ENCODE measurements around the gene KLHDC10.
"Not testable (repeated sequence)": the region's sequence is repeated elsewhere in the genome, so short reads cannot be mapped to it uniquely, and the experiment has no call there.

The KLHDC10 gene

GRCh38 chr7:130118294-130118693 lies 48.0 kb downstream of the KLHDC10 start:
- no peak for DNase-seq (ENCODE audit: low read depth in 2 of 2)

- DNase-seq (ENCODE audit: low read depth in 2 of 2), result no peak
Observed at GRCh38 chr7:130118801-130119200, 48.5 kb downstream of the KLHDC10 start.

GRCh38 chr7:130123501-130123900 lies 53.2 kb downstream of the KLHDC10 start:
- no peak for DNase-seq (ENCODE audit: low read depth in 2 of 2)

GRCh38 chr7:130124711-130125110 lies 54.4 kb downstream of the KLHDC10 start:
- DNase-seq (ENCODE audit: low read depth in 2 of 2), result no peak

GRCh38 chr7:130126840-130127239 lies 56.5 kb downstream of the KLHDC10 start:
- not testable (repeated sequence) for DNase-seq (ENCODE audit: low read depth in 2 of 2)

- no peak for DNase-seq (ENCODE audit: low read depth in 2 of 2)
Observed at GRCh38 chr7:130127404-130127803, 57.1 kb downstream of the KLHDC10 start.

GRCh38 chr7:130127821-130128317 lies 57.5 kb downstream of the KLHDC10 start:
- DNase-seq (ENCODE audit: low read depth in 2 of 2), result no peak

GRCh38 chr7:130129011-130129411 lies 58.7 kb downstream of the KLHDC10 start:
- DNase-seq (ENCODE audit: low read depth in 2 of 2), result no peak

GRCh38 chr7:130131191-130131834 lies 61.0 kb downstream of the KLHDC10 start:
- no peak for DNase-seq (ENCODE audit: low read depth in 2 of 2)

GRCh38 chr7:130131964-130132875 lies 61.9 kb downstream of the KLHDC10 start:
- DNase-seq (ENCODE audit: low read depth in 2 of 2), result no peak

GRCh38 chr7:130133029-130133782 lies 62.9 kb downstream of the KLHDC10 start:
- DNase-seq (ENCODE audit: low read depth in 2 of 2), result no peak

GRCh38 chr7:130134106-130134636 lies 63.8 kb downstream of the KLHDC10 start:
- DNase-seq (ENCODE audit: low read depth in 2 of 2), result no peak

- DNase-seq (ENCODE audit: low read depth in 2 of 2), result no peak
Observed at GRCh38 chr7:130134726-130135125, 64.4 kb downstream of the KLHDC10 start.

- no peak for DNase-seq (ENCODE audit: low read depth in 2 of 2)
Observed at GRCh38 chr7:130135208-130136205, 65.2 kb downstream of the KLHDC10 start.

GRCh38 chr7:130136579-130137167 lies 66.3 kb downstream of the KLHDC10 start:
- no peak for DNase-seq (ENCODE audit: low read depth in 2 of 2)

GRCh38 chr7:130137207-130137606 lies 66.9 kb downstream of the KLHDC10 start:
- no peak for DNase-seq (ENCODE audit: low read depth in 2 of 2)

GRCh38 chr7:130139193-130139960 lies 69.0 kb downstream of the KLHDC10 start:
- DNase-seq (ENCODE audit: low read depth in 2 of 2), result no peak

- DNase-seq (ENCODE audit: low read depth in 2 of 2), result no peak
Observed at GRCh38 chr7:130140551-130141160, 70.3 kb downstream of the KLHDC10 start.
